Measurements from ENCODE around the gene TMEM269.

TMEM269 gene

GRCh38 chr1:42822800-42823392 is 38.1 kb downstream of the TMEM269 start:
- DNase-seq (ENCODE audit: low spot score): no peak

GRCh38 chr1:42824481-42825035 is 39.8 kb downstream of the TMEM269 start:
- DNase-seq (ENCODE audit: low spot score): no peak

GRCh38 chr1:42825036-42825851 is 40.5 kb downstream of the TMEM269 start:
- DNase-seq (ENCODE audit: low spot score): no peak

- DNase-seq (ENCODE audit: low spot score): no peak
Observed at GRCh38 chr1:42830631-42831030, 45.8 kb downstream of the TMEM269 start.

- no peak for DNase-seq (ENCODE audit: low spot score)
Observed at GRCh38 chr1:42831273-42831672, 46.5 kb downstream of the TMEM269 start.

- DNase-seq (ENCODE audit: low spot score): no peak
Observed at GRCh38 chr1:42832641-42833240, 48.0 kb downstream of the TMEM269 start.

- DNase-seq (ENCODE audit: low spot score): no peak
Observed at GRCh38 chr1:42833981-42834380, 49.2 kb downstream of the TMEM269 start.

- DNase-seq (ENCODE audit: low spot score): no peak
Observed at GRCh38 chr1:42834803-42835202, 50.0 kb downstream of the TMEM269 start.

- no peak for DNase-seq (ENCODE audit: low spot score)
Observed at GRCh38 chr1:42835422-42835821, 50.6 kb downstream of the TMEM269 start.

GRCh38 chr1:42837709-42838108 is 52.9 kb downstream of the TMEM269 start:
- DNase-seq (ENCODE audit: low spot score): no peak

GRCh38 chr1:42838482-42839190 is 53.8 kb downstream of the TMEM269 start:
- DNase-seq (ENCODE audit: low spot score): no peak

- DNase-seq (ENCODE audit: low spot score): no peak
Observed at GRCh38 chr1:42841010-42841409, 56.2 kb downstream of the TMEM269 start.

GRCh38 chr1:42841440-42842147 is 56.8 kb downstream of the TMEM269 start:
- DNase-seq (ENCODE audit: low spot score): no peak

- no peak for DNase-seq (ENCODE audit: low spot score)
Observed at GRCh38 chr1:42844592-42845140, 59.9 kb downstream of the TMEM269 start.

GRCh38 chr1:42845193-42845592 is 60.4 kb downstream of the TMEM269 start:
- DNase-seq (ENCODE audit: low spot score): no peak

- no peak for DNase-seq (ENCODE audit: low spot score)
Observed at GRCh38 chr1:42845866-42846256, 61.1 kb downstream of the TMEM269 start.

- peak; percentile 90 for DNase-seq (ENCODE audit: low spot score)
Observed at GRCh38 chr1:42846257-42847110, 61.7 kb downstream of the TMEM269 start, which contains the start of gene ZNF691. TSS of gene ZNF691 (plus strand) at chr1:42846613. CDS start at chr1:42849659, 3,046 bp downstream.

- no peak for DNase-seq (ENCODE audit: low spot score)
Observed at GRCh38 chr1:42847111-42847595, 62.4 kb downstream of the TMEM269 start.

GRCh38 chr1:42847721-42848460 is 63.1 kb downstream of the TMEM269 start:
- no peak for DNase-seq (ENCODE audit: low spot score)
